ENCODE data around the gene C16orf96. TPM values are rescaled to one million over a fixed set of nuclear protein-coding genes. Genes with fewer than 3 reads are reported as not detected.

C16orf96 gene
- total and polyA plus RNA-seq, 2 of the 8 experiments (the other 6 are each of a cell fraction or from before 2014, with no cell fraction given): 1.0 to 1.3 TPM

DNA sequence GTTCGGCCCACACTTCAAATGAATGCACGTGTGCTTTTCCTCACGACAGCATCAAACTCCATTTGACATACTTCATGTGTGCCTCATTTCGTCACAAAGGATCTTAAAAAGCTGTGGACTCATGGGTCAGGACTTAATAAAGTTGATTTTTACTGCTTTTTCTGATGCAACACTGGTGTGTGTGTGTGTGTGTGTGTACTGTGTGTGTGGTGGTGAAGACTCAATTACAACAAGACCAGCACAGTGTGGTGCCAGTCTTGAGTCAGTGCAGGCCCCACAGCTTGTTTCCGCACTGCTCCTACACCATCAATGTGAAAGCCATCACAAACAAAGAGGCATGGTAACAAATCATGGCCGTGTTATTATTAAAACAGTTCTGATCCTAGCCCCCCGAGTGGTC is 35.2 kb upstream of the C16orf96 start (continued):
- TF ChIP-seq, protein P1, sequence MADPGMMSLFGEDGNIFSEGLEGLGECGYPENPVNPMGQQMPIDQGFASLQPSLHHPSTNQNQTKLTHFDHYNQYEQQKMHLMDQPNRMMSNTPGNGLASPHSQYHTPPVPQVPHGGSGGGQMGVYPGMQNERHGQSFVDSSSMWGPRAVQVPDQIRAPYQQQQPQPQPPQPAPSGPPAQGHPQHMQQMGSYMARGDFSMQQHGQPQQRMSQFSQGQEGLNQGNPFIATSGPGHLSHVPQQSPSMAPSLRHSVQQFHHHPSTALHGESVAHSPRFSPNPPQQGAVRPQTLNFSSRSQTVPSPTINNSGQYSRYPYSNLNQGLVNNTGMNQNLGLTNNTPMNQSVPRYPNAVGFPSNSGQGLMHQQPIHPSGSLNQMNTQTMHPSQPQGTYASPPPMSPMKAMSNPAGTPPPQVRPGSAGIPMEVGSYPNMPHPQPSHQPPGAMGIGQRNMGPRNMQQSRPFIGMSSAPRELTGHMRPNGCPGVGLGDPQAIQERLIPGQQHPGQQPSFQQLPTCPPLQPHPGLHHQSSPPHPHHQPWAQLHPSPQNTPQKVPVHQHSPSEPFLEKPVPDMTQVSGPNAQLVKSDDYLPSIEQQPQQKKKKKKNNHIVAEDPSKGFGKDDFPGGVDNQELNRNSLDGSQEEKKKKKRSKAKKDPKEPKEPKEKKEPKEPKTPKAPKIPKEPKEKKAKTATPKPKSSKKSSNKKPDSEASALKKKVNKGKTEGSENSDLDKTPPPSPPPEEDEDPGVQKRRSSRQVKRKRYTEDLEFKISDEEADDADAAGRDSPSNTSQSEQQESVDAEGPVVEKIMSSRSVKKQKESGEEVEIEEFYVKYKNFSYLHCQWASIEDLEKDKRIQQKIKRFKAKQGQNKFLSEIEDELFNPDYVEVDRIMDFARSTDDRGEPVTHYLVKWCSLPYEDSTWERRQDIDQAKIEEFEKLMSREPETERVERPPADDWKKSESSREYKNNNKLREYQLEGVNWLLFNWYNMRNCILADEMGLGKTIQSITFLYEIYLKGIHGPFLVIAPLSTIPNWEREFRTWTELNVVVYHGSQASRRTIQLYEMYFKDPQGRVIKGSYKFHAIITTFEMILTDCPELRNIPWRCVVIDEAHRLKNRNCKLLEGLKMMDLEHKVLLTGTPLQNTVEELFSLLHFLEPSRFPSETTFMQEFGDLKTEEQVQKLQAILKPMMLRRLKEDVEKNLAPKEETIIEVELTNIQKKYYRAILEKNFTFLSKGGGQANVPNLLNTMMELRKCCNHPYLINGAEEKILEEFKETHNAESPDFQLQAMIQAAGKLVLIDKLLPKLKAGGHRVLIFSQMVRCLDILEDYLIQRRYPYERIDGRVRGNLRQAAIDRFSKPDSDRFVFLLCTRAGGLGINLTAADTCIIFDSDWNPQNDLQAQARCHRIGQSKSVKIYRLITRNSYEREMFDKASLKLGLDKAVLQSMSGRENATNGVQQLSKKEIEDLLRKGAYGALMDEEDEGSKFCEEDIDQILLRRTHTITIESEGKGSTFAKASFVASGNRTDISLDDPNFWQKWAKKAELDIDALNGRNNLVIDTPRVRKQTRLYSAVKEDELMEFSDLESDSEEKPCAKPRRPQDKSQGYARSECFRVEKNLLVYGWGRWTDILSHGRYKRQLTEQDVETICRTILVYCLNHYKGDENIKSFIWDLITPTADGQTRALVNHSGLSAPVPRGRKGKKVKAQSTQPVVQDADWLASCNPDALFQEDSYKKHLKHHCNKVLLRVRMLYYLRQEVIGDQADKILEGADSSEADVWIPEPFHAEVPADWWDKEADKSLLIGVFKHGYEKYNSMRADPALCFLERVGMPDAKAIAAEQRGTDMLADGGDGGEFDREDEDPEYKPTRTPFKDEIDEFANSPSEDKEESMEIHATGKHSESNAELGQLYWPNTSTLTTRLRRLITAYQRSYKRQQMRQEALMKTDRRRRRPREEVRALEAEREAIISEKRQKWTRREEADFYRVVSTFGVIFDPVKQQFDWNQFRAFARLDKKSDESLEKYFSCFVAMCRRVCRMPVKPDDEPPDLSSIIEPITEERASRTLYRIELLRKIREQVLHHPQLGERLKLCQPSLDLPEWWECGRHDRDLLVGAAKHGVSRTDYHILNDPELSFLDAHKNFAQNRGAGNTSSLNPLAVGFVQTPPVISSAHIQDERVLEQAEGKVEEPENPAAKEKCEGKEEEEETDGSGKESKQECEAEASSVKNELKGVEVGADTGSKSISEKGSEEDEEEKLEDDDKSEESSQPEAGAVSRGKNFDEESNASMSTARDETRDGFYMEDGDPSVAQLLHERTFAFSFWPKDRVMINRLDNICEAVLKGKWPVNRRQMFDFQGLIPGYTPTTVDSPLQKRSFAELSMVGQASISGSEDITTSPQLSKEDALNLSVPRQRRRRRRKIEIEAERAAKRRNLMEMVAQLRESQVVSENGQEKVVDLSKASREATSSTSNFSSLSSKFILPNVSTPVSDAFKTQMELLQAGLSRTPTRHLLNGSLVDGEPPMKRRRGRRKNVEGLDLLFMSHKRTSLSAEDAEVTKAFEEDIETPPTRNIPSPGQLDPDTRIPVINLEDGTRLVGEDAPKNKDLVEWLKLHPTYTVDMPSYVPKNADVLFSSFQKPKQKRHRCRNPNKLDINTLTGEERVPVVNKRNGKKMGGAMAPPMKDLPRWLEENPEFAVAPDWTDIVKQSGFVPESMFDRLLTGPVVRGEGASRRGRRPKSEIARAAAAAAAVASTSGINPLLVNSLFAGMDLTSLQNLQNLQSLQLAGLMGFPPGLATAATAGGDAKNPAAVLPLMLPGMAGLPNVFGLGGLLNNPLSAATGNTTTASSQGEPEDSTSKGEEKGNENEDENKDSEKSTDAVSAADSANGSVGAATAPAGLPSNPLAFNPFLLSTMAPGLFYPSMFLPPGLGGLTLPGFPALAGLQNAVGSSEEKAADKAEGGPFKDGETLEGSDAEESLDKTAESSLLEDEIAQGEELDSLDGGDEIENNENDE (IDR thresholded peaks at IDR 0.05; ENCODE audit: insufficient replicate concordance, low read length): no peak
- TF ChIP-seq JUND (IDR thresholded peaks at IDR 0.05; ENCODE audit: low read length) (no peak), RXRA (IDR thresholded peaks at IDR 0.05; ENCODE audit: insufficient read depth, low read depth, low read length) (no peak), CBX5 (IDR thresholded peaks at IDR 0.05; ENCODE audit: low read depth, low read length) (no peak), NANOG (IDR thresholded peaks at IDR 0.05; ENCODE audit: insufficient read depth, low read depth, low read length, poor library complexity, severe bottlenecking) (no peak), TAF1 (IDR thresholded peaks at IDR 0.05; ENCODE audit: low read depth, low read length) (no peak), PHF8 (conservative IDR thresholded peaks at IDR 0.05; ENCODE audit: low read depth, low read length) (no peak), ZNF274 (IDR thresholded peaks at IDR 0.05; ENCODE audit: borderline replicate concordance, extremely low read depth, low read length) (no peak), SIX5 (IDR thresholded peaks at IDR 0.05; ENCODE audit: low read depth, low read length) (no peak), GABPA (IDR thresholded peaks at IDR 0.05; ENCODE audit: borderline replicate concordance, insufficient read depth, low read length) (no peak), SP4 (IDR thresholded peaks at IDR 0.05; ENCODE audit: low read length) (no peak)

All from H1 (cell line).